Activated naive CD4-positive, alpha-beta T cell treated with anti-CD3 and anti-CD28 coated beads for 36 hours (primary cell): ENCODE results near the gene MICOS13. TPM values are rescaled to one million over a fixed set of nuclear protein-coding genes. Genes with fewer than 3 reads are reported as not detected.

Experiments
- CTCF ChIA-PET: fragments of 350-600 bp; sonication (Branson Sonifier 250); formaldehyde crosslinking; loops from one replicate; lab custom pipeline; 2021; ENCODE audit warnings: antibody characterized with exemption; lab: Charles Lee
- DNase-seq: peaks from one replicate; pipeline ENCODE4 v3.0.0-alpha.2; 2020
- H3K27ac Mint-ChIP-seq: one replicate; pipeline ENCODE4 v1.8.0; 2021; ENCODE audit warnings: mild to moderate bottlenecking, mixed read lengths
- H3K27me3 Mint-ChIP-seq: one replicate; pipeline ENCODE4 v1.8.0; 2021; ENCODE audit warnings: low read depth, mixed read lengths
- H3K36me3 Mint-ChIP-seq: one replicate; pipeline ENCODE4 v1.8.0; 2021; ENCODE audit warnings: low read depth, mixed read lengths
- H3K4me1 Mint-ChIP-seq: one replicate; pipeline ENCODE4 v1.8.0; 2021; ENCODE audit warnings: low read depth, mixed read lengths
- H3K4me3 Mint-ChIP-seq: one replicate; pipeline ENCODE4 v1.8.0; 2021; ENCODE audit warnings: mild to moderate bottlenecking, moderate library complexity, mixed read lengths
- H3K9me3 Mint-ChIP-seq: one replicate; pipeline ENCODE4 v1.8.0; 2021; ENCODE audit warnings: mixed read lengths
- intact Hi-C: fragments of 100-400 bp; cut with micrococcal nuclease; formaldehyde crosslinking; loops from one replicate; pipeline ENCODE4 v1.15.1; 2023
- total RNA-seq, 2 experiments: library from RNA; stranded (reverse); gene quantifications; one replicate each; pipeline ENCODE4 v1.2.3, GENCODE V29; 2021

The MICOS13 gene
- total RNA-seq, 2 experiments from 2014 or later: 43.3 to 44.8 TPM

GRCh38 chr19:5697022-5697889 lies 16.9 kb upstream of the MICOS13 start:
- Mint-ChIP-seq H3K9me3 (no peaks in the 10 kb centered on the region), H3K27me3 (no peaks in the 10 kb centered on the region), H3K27ac (peak overlapping the region; percentile 56), H3K4me3 (no peak overlapping the region), H3K36me3 (peaks cover 46% of the 10 kb centered on the region), H3K4me1 (peaks cover 9% of the 10 kb centered on the region)
- intact Hi-C loops: no loop called here
- CTCF ChIA-PET: no interaction called here
- DNase-seq: no peak

- no peak for DNase-seq
- Mint-ChIP-seq H3K27ac (peak overlapping the region; percentile 30), H3K36me3 (peaks cover 50% of the 10 kb centered on the region), H3K9me3 (no peaks in the 10 kb centered on the region), H3K4me1 (peaks cover 12% of the 10 kb centered on the region), H3K4me3 (no peak overlapping the region), H3K27me3 (no peaks in the 10 kb centered on the region)
- CTCF ChIA-PET: no interaction called here
- intact Hi-C loops: no loop called here
These were observed 16.1 kb upstream of the MICOS13 start for GRCh38 chr19:5696196-5697021.

- Mint-ChIP-seq H3K27me3 (no peaks in the 10 kb centered on the region), H3K9me3 (no peaks in the 10 kb centered on the region), H3K27ac (no peak overlapping the region), H3K4me1 (peaks cover 14% of the 10 kb centered on the region), H3K36me3 (peaks cover 51% of the 10 kb centered on the region), H3K4me3 (no peak overlapping the region)
- CTCF ChIA-PET: no interaction called here
- DNase-seq: no peak
- intact Hi-C loops: no loop called here
These were observed 15.4 kb upstream of the MICOS13 start for GRCh38 chr19:5695649-5696195.

- intact Hi-C loops: no loop called here
- Mint-ChIP-seq H3K27ac (peak overlapping the region; percentile 46), H3K4me3 (no peak overlapping the region)
These were observed 14.8 kb upstream of the MICOS13 start for GRCh38 chr19:5694956-5695648.

GRCh38 chr19:5694167-5694955 lies 14.0 kb upstream of the MICOS13 start:
- intact Hi-C loops: no loop called here
- Mint-ChIP-seq H3K36me3 (peaks cover 55% of the 10 kb centered on the region), H3K9me3 (no peaks in the 10 kb centered on the region), H3K27ac (no peak overlapping the region), H3K27me3 (no peaks in the 10 kb centered on the region), H3K4me3 (peak overlapping the region; percentile 9), H3K4me1 (peaks cover 17% of the 10 kb centered on the region)
- DNase-seq: no peak
- CTCF ChIA-PET: no interaction called here

More at GRCh38 chr19:5694956-5695648, 14.8 kb upstream of the MICOS13 start:
- H3K36me3 Mint-ChIP-seq: peaks cover 54% of the 10 kb centered on the region
- no peaks in the 10 kb centered on the region for H3K9me3 Mint-ChIP-seq
- CTCF ChIA-PET: no interaction called here
- H3K4me1 Mint-ChIP-seq: peaks cover 14% of the 10 kb centered on the region
- no peaks in the 10 kb centered on the region for H3K27me3 Mint-ChIP-seq
- no peak for DNase-seq

- Mint-ChIP-seq H3K4me3 (peak overlapping the region; percentile 24), H3K27ac (peak overlapping the region; percentile 96), H3K27me3 (no peaks in the 10 kb centered on the region), H3K36me3 (peaks cover 49% of the 10 kb centered on the region), H3K9me3 (no peaks in the 10 kb centered on the region), H3K4me1 (peaks cover 17% of the 10 kb centered on the region)
- DNase-seq: no peak
- intact Hi-C loops: no loop called here
- CTCF ChIA-PET: no interaction called here
These were observed 13.2 kb upstream of the MICOS13 start for GRCh38 chr19:5693195-5694166.

- Mint-ChIP-seq H3K4me3 (peak overlapping the region; percentile 98), H3K36me3 (peaks cover 49% of the 10 kb centered on the region), H3K27me3 (no peaks in the 10 kb centered on the region), H3K4me1 (peaks cover 21% of the 10 kb centered on the region), H3K9me3 (no peaks in the 10 kb centered on the region), H3K27ac (peak overlapping the region; percentile 96)
- DNase-seq: no peak
- intact Hi-C loops: no loop called here
- CTCF ChIA-PET: no interaction called here
These were observed 12.4 kb upstream of the MICOS13 start for GRCh38 chr19:5692723-5693194.

- DNase-seq: no peak
- H3K4me3 Mint-ChIP-seq: peak overlapping the region; percentile 98
- no peaks in the 10 kb centered on the region for H3K9me3 Mint-ChIP-seq
- H3K27ac Mint-ChIP-seq: peak overlapping the region; percentile 96
- CTCF ChIA-PET: interaction anchor here (3.9 kb wide), 1 partner anchor 28 kb away, joined by 37 read pairs; the partner anchor contains the start of genes CATSPERD and LONP1
- no peaks in the 10 kb centered on the region for H3K27me3 Mint-ChIP-seq
- peaks cover 47% of the 10 kb centered on the region for H3K36me3 Mint-ChIP-seq
- H3K4me1 Mint-ChIP-seq: peaks cover 19% of the 10 kb centered on the region
- intact Hi-C loops: no loop called here
These were observed 11.8 kb upstream of the MICOS13 start for GRCh38 chr19:5691822-5692722.

GRCh38 chr19:5690955-5691821 lies 10.9 kb upstream of the MICOS13 start:
- Mint-ChIP-seq H3K9me3 (no peaks in the 10 kb centered on the region), H3K4me1 (peaks cover 22% of the 10 kb centered on the region), H3K36me3 (peaks cover 43% of the 10 kb centered on the region), H3K4me3 (peak overlapping the region; percentile 98), H3K27me3 (no peaks in the 10 kb centered on the region), H3K27ac (peak overlapping the region; percentile 96)
- CTCF ChIA-PET: interaction anchor here (3.9 kb wide), 1 partner anchor 29 kb away, joined by 37 read pairs; the partner anchor contains the start of genes CATSPERD and LONP1
- intact Hi-C loops: loop anchor here (1.0 kb wide), 5 partner anchors 11 to 103 kb away; partner anchors contain the start of genes CATSPERD, LONP1, MICOS13 and SAFB2
- peak; percentile 57 for DNase-seq
